Measurements from ENCODE around the gene MPZL1. TPM values are rescaled to one million over a fixed set of nuclear protein-coding genes. Genes with fewer than 3 reads are reported as not detected.

Gene MPZL1
- total RNA-seq, 2 experiments from 2014 or later = 21.9 to 23.0 TPM

DNA sequence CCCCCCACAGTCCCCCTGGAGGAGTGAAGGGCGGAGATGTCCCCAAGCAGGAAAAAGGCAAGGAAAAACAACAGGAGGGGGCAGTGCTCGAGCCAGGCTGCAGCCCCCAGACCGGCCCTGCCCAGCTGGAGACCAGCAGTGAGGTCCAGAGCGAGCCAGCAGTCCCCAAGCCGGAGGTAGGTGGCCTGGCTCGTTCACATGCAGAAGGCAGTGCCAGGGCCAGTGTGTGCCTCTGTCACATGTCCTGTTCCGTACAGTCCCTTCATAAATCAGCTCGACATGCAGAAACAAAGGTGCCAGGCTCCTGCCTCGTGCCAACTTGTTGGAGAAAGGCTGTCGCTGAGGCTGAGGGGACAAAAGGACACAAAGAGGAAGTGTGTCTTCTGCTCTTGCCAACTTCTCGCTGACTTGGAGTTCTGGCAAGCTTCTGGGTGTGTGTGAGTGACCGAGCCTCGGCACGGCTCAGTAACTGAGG is 24.1 kb upstream of the MPZL1 start:
- intact Hi-C loops (cut with micrococcal nuclease) = no loop called here
- peak overlapping the region; percentile 30 for H3K27ac Mint-ChIP-seq
- POLR2A ChIA-PET = interaction anchor here (1.2 kb wide), 1 partner anchor 10 kb away, joined by 3 read pairs; no protein-coding TSS in a partner anchor
- H3K4me3 Mint-ChIP-seq = no peak overlapping the region
- peaks cover 52% of the 10 kb centered on the region for H3K36me3 Mint-ChIP-seq
- DNase-seq = no peak
- CTCF ChIA-PET = interaction anchor here (0.7 to 1.3 kb wide), 3 partner anchors 10 to 18 kb away, joined by 3 to 7 read pairs (median 3); no protein-coding TSS in a partner anchor
- H3K9me3 Mint-ChIP-seq = no peaks in the 10 kb centered on the region
- no peaks in the 10 kb centered on the region for H3K27me3 Mint-ChIP-seq
- H3K4me1 Mint-ChIP-seq (ENCODE audit: low read depth) = no peaks in the 10 kb centered on the region

DNA sequence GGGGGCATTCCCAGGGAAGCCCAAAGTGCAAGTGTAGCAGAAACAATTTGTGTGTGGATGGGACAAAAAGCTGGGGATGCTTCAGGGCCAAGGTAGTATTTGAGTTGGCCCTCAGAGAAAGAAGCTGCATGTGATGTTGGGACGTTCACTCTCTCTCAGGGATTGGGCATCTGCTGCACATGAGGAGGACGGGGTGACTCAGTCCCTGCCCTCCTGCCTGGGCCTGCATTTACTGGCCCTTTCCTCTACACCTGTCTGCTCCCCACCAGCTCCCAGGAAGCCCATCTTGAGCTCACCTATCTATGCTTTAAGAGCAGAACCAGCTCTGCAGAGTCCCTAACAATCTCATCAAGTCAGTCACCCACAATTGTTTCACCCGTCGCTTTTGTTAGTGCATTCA is 23.5 kb upstream of the MPZL1 start:
- Mint-ChIP-seq H3K9me3 (no peaks in the 10 kb centered on the region), H3K27ac (no peak overlapping the region), H3K4me1 (ENCODE audit: low read depth) (no peaks in the 10 kb centered on the region), H3K4me3 (no peak overlapping the region), H3K27me3 (no peaks in the 10 kb centered on the region), H3K36me3 (peaks cover 51% of the 10 kb centered on the region)
- intact Hi-C loops (cut with micrococcal nuclease) = no loop called here
- CTCF ChIA-PET = interaction anchor here (1.0 to 1.3 kb wide), 2 partner anchors 10 to 17 kb away, joined by 3 to 7 read pairs; no protein-coding TSS in a partner anchor
- POLR2A ChIA-PET = interaction anchor here (0.6 to 1.2 kb wide), 2 partner anchors 10 to 14 kb away, joined by 3 read pairs; no protein-coding TSS in a partner anchor
- DNase-seq = no peak

DNA sequence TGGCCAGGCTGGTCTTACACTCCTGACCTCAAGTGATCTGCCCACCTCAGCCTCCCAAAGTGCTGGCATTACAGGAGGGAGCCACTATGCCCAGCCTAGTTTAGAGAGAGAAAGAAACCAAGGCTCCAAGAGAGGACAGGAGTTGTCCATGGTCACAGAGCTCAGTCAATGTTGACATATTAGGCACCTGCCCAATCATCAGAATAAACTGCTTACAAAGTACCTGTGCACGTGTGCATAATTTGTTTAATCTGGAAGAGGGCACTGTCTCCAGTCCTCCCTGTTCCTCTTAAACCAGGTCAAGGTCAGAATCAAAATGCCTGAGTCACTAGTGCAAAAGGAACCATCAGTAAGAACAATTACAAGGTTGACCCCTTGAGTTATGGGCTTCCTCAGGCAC is 20.3 kb upstream of the MPZL1 start:
- Mint-ChIP-seq H3K27ac (no peak overlapping the region), H3K27me3 (no peaks in the 10 kb centered on the region), H3K36me3 (peaks cover 46% of the 10 kb centered on the region), H3K4me1 (ENCODE audit: low read depth) (peaks cover 4% of the 10 kb centered on the region), H3K9me3 (no peaks in the 10 kb centered on the region), H3K4me3 (no peak overlapping the region)
- no peak for DNase-seq
- ChIA-PET POLR2A (no interaction called here), CTCF (no interaction called here)
- intact Hi-C loops (cut with micrococcal nuclease) = no loop called here

DNA sequence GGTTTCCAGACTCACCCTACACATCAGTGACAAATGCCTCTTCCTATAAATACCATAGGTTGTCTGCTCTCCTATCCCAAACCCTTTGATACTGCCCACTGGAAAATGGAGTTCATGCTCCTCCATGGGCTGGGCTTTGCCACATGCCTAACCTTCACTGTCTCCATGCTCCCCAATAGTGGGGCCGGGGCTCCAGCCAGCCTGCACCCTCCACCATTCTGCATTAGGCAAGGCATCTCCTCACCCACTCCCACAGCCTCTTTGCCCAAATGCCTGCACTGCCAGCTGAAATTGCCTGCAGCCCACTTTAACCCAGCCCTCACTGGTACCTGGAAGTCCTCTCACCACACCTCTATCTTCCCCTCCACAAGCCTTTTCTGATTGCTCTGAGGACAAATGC is 18.2 kb upstream of the MPZL1 start:
- Mint-ChIP-seq H3K27me3 (no peaks in the 10 kb centered on the region), H3K36me3 (peaks cover 29% of the 10 kb centered on the region), H3K4me3 (no peak overlapping the region), H3K27ac (no peak overlapping the region), H3K9me3 (no peaks in the 10 kb centered on the region), H3K4me1 (ENCODE audit: low read depth) (peaks cover 20% of the 10 kb centered on the region)
- ChIA-PET POLR2A (no interaction called here), CTCF (no interaction called here)
- no peak for DNase-seq
- intact Hi-C loops (cut with micrococcal nuclease) = no loop called here

DNA sequence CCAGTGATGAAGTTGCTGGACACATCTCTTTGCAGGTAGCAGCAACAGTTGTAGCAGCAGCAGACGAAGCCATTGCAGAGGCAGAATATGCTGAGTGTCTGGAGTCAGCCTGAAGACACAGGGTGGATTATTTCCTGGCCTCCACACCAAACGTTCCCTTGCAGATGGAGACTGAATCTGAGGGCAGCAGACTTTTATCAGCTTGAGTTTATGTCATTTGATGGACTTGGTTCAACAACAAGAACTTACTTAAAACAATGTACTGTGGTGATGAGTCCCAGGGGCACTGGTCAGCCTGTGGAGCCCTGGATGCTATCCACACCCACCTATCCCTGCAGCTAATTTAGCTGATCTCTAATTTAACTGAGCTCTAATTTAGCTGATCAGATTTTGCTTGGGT is 17.1 kb upstream of the MPZL1 start:
- H3K27ac Mint-ChIP-seq = no peak overlapping the region
- POLR2A ChIA-PET = no interaction called here
- peaks cover 27% of the 10 kb centered on the region for H3K4me1 Mint-ChIP-seq (ENCODE audit: low read depth)
- no peaks in the 10 kb centered on the region for H3K9me3 Mint-ChIP-seq
- DNase-seq = no peak
- no peaks in the 10 kb centered on the region for H3K27me3 Mint-ChIP-seq
- intact Hi-C loops (cut with micrococcal nuclease) = no loop called here
- H3K4me3 Mint-ChIP-seq = no peak overlapping the region
- CTCF ChIA-PET = interaction anchor here (5.1 kb wide), 1 partner anchor 17 kb away, joined by 17 read pairs; no protein-coding TSS in a partner anchor
- peaks cover 21% of the 10 kb centered on the region for H3K36me3 Mint-ChIP-seq

DNA sequence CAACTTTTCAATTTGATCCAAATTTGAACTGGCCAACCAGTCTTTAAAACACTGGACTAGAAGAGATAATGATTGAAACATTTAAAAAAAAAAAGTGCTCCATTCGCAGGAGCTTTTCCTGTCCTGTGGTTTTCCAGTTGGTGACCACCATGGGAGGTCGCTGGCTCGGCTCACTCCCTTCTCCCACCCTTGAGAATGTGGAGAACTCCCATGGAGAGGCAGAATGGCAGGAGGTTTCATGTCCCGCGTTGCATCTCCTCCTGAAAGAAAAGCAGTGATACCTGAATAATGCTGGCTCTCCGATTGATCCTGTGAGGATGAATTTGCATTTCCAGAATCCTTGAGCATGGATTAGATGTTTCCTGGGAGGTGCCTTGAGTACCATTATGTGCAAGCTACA is 16.5 kb upstream of the MPZL1 start:
- Mint-ChIP-seq H3K27me3 (no peaks in the 10 kb centered on the region), H3K9me3 (no peaks in the 10 kb centered on the region), H3K27ac (no peak overlapping the region), H3K4me3 (no peak overlapping the region), H3K4me1 (ENCODE audit: low read depth) (peaks cover 27% of the 10 kb centered on the region), H3K36me3 (peaks cover 18% of the 10 kb centered on the region)
- POLR2A ChIA-PET = no interaction called here
- CTCF ChIA-PET = interaction anchor here (1.4 to 5.1 kb wide), 2 partner anchors 10 to 17 kb away, joined by 6 to 17 read pairs; no protein-coding TSS in a partner anchor
- DNase-seq = no peak
- intact Hi-C loops (cut with micrococcal nuclease) = no loop called here

DNA sequence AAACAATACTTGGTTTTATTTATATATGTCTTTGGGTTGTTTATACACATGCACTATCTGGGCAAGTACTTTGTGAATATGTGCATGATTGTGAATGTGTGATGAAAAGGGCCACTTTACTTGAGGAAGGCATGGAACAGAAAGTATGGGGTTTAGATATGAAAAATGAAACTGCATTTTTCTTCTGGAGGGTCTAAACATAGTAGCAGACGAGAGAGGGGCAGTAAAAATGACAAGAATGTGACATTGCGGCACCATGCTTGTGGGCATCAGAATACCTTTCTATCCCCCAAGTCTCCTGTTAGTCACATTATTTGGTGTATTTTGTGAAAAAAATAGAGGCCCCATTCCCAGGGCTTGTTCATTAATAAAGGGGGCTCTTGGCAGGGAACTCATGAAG is 15.4 kb upstream of the MPZL1 start:
- ChIA-PET POLR2A (no interaction called here), CTCF (interaction anchor here (0.6 to 5.1 kb wide), 3 partner anchors 9 to 484 kb away, joined by 6 to 17 read pairs (median 7); no protein-coding TSS in a partner anchor)
- intact Hi-C loops (cut with micrococcal nuclease) = no loop called here
- DNase-seq = peak; percentile 0
- Mint-ChIP-seq H3K4me3 (no peak overlapping the region), H3K9me3 (no peaks in the 10 kb centered on the region), H3K27me3 (no peaks in the 10 kb centered on the region), H3K4me1 (ENCODE audit: low read depth) (peaks cover 31% of the 10 kb centered on the region), H3K27ac (peak overlapping the region; percentile 56), H3K36me3 (peaks cover 18% of the 10 kb centered on the region)

DNA sequence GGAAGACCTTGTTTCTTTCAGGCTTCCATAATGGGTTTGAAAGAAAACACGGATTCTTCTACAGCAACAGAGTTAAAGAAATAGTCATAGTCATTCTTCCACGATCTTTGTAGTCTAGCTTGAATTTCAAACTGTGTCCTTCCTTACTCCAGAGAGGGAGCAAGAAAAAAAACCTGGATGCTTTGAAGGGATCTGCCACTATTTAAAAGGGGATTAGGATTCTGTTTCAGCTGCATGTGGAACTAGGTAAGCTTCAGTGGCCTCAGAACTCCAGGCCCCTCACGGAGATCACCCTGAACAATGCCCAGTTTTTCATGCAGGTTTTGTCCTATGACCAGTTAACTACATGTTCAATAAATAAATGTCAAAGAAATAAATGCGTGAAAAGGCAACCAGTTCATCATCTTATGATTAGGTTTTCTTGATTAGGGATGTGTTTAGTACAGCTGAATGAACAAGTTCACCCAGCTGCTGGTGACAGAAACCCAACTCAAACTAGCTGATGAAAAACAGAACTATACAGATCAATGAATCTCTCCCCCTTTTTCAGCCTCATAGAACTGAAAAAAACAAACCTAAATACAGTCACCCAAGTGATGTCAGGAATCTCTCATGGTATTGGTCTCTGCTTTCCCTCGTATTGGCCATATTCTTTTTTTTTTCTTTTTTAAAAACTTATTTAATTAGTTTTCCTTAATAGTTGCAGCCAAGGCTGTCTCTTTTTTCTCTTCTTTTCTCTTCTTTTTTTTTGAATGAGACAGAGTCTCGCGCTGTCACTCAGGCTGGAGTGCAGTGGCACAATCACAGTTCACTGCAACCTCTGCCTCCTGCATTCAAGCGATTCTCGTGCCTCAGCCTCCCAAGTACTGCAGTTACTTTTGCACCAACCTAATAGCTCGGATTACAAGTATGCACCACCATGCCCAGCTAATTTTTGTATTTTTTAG is 14.6 kb upstream of the MPZL1 start:
- CTCF ChIA-PET = interaction anchor here (0.6 to 5.1 kb wide), 4 partner anchors 9 to 154 kb away, joined by 4 to 17 read pairs (median 5); partner anchors contain the start of gene CREG1
- DNase-seq = no peak
- POLR2A ChIA-PET = interaction anchor here (0.6 to 1.3 kb wide), 2 partner anchors 78 to 128 kb away, joined by 3 to 4 read pairs; no protein-coding TSS in a partner anchor
- H3K27ac Mint-ChIP-seq = peak overlapping the region; percentile 56
- peaks cover 31% of the 10 kb centered on the region for H3K4me1 Mint-ChIP-seq (ENCODE audit: low read depth)
- no peaks in the 10 kb centered on the region for H3K27me3 Mint-ChIP-seq
- intact Hi-C loops (cut with micrococcal nuclease) = loop anchor here (1.0 kb wide), 1 partner anchor 19 kb away; no protein-coding TSS in a partner anchor
- H3K4me3 Mint-ChIP-seq = no peak overlapping the region
- H3K36me3 Mint-ChIP-seq = peaks cover 18% of the 10 kb centered on the region
- H3K9me3 Mint-ChIP-seq = no peaks in the 10 kb centered on the region

DNA sequence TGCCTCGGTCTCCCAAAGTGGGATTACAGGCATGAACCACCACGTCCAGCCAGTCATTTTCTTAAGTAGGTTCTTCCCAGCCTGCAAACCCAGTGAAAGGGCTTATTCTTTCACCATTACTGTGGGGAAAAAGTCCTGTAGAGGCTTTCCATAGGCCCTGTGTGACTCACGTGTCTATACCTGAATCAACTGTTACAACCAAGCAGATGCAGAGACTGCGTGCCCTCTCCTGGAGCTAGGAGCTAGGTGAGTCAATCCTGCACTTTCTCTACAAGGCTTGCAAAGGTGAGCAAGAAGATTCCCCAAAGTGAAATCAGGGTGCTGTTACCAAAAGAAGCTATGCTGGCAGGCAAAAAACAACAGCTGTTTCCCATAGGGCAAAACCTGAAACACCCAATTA is 13.8 kb upstream of the MPZL1 start:
- Mint-ChIP-seq H3K4me3 (no peak overlapping the region), H3K9me3 (no peaks in the 10 kb centered on the region), H3K4me1 (ENCODE audit: low read depth) (peaks cover 31% of the 10 kb centered on the region), H3K36me3 (peaks cover 16% of the 10 kb centered on the region), H3K27ac (peak overlapping the region; percentile 38), H3K27me3 (no peaks in the 10 kb centered on the region)
- intact Hi-C loops (cut with micrococcal nuclease) = loop anchor here (1.0 kb wide), 1 partner anchor 20 kb away; no protein-coding TSS in a partner anchor
- peak; percentile 42 for DNase-seq
- POLR2A ChIA-PET = interaction anchor here (1.3 kb wide), 1 partner anchor 79 kb away, joined by 4 read pairs; no protein-coding TSS in a partner anchor
- CTCF ChIA-PET = interaction anchor here (1.1 to 5.1 kb wide), 3 partner anchors 8 to 155 kb away, joined by 5 to 17 read pairs (median 5); partner anchors contain the start of gene CREG1

DNA sequence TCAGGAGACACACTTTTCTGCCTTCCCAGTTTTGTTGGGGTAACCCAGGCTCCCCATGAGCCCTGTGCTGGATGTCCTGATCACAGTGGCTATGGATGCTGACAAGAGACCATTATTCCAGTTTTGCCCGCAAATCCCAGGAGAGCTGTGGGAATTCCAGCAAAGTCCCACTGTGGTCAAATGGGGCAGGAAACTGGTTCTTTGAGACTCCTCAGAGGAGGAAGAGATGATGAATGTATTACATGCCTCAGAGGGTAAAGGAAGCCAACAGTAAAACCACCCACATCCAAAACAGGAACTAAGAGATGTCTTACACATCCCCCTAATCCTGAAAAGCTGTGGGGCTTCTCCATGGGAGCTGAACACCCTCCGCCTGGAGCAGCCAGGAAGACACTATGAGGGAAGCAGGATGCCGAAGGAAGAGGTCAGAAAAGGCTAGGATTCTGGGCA is 12.8 kb upstream of the MPZL1 start:
- intact Hi-C loops (cut with micrococcal nuclease) = no loop called here
- H3K27ac Mint-ChIP-seq = peak overlapping the region; percentile 16
- peaks cover 15% of the 10 kb centered on the region for H3K36me3 Mint-ChIP-seq
- no peak overlapping the region for H3K4me3 Mint-ChIP-seq
- H3K9me3 Mint-ChIP-seq = no peaks in the 10 kb centered on the region
- POLR2A ChIA-PET = no interaction called here
- H3K27me3 Mint-ChIP-seq = no peaks in the 10 kb centered on the region
- H3K4me1 Mint-ChIP-seq (ENCODE audit: low read depth) = peaks cover 38% of the 10 kb centered on the region
- CTCF ChIA-PET = interaction anchor here (1.3 to 5.1 kb wide), 2 partner anchors 21 to 108 kb away, joined by 4 to 17 read pairs; no protein-coding TSS in a partner anchor
- no peak for DNase-seq

DNA sequence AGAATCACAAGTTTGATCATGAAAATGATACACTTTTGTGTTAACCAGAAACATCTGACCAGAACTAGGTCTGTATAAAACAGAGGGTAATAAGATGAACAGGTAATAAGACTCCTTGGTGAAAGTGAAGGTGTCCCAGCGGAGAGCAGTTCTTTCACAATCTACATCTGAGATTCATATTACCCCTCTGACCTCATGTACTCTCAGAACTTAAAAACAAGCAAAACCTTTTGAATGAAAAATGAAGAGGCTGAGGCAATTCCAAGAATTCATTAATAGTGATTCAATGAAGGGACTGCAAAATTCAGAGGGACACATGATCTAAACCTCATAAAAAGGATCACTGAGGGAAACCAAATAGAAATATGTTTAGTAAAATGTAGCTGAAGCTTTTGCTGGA is 10.9 kb upstream of the MPZL1 start:
- H3K36me3 Mint-ChIP-seq = peaks cover 11% of the 10 kb centered on the region
- POLR2A ChIA-PET = no interaction called here
- no peak overlapping the region for H3K4me3 Mint-ChIP-seq
- no peak for DNase-seq
- intact Hi-C loops (cut with micrococcal nuclease) = no loop called here
- no peak overlapping the region for H3K27ac Mint-ChIP-seq
- H3K9me3 Mint-ChIP-seq = peaks cover 5% of the 10 kb centered on the region
- H3K27me3 Mint-ChIP-seq = peaks cover 7% of the 10 kb centered on the region
- peaks cover 43% of the 10 kb centered on the region for H3K4me1 Mint-ChIP-seq (ENCODE audit: low read depth)
- CTCF ChIA-PET = no interaction called here

DNA sequence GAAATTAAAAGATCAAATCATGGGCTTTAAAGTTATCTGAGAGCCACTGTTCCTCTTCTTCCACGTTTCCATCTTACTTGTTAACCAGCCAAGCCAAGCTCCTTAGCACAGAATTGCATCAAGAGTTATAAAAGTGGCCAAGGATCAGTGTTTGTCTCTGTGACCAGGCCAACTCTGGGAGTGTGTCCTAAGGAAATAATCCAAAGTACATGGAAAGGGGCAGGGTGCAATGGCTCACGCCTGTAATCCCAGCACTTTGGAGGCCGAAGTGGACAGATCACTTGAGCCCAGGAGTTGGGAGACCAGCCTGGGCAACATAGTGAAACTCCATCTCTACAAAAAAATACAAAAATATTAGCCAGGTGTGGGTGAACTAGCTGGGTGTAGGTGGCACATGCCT is 10.0 kb upstream of the MPZL1 start:
- ChIA-PET POLR2A (interaction anchor here (0.7 kb wide), 1 partner anchor 14 kb away, joined by 3 read pairs; no protein-coding TSS in a partner anchor), CTCF (interaction anchor here (1.5 kb wide), 1 partner anchor 24 kb away, joined by 3 read pairs; no protein-coding TSS in a partner anchor)
- intact Hi-C loops (cut with micrococcal nuclease) = no loop called here
- peaks cover 38% of the 10 kb centered on the region for H3K4me1 Mint-ChIP-seq (ENCODE audit: low read depth)
- DNase-seq = no peak
- no peak overlapping the region for H3K4me3 Mint-ChIP-seq
- H3K27me3 Mint-ChIP-seq = peaks cover 7% of the 10 kb centered on the region
- H3K27ac Mint-ChIP-seq = no peak overlapping the region
- peaks cover 5% of the 10 kb centered on the region for H3K9me3 Mint-ChIP-seq
- H3K36me3 Mint-ChIP-seq = peaks cover 7% of the 10 kb centered on the region
